Stomach (tissue), 9 donors: ENCODE data around the gene CEP76. TPM values are rescaled to one million over a fixed set of nuclear protein-coding genes. Genes with fewer than 3 reads are reported as not detected.

Source experiments
- DNase-seq, 2 donors: peaks; one replicate each; pipeline versions ENCODE4 v3.0.0 to v3.0.0-alpha.2; 2013 to 2019
- H3K27ac ChIP-seq, 5 donors: fragments of 200-600 bp in 4 of 5; sonication (generic) in 4 of 5; one replicate each; pipeline ENCODE4 v1.5.1; 2013 to 2019; ENCODE audit warnings: mild to moderate bottlenecking in 1 of 5, moderate library complexity in 1 of 5
- H3K27me3 ChIP-seq, 3 donors: fragments of 200-600 bp; sonication (generic); one replicate each; pipeline ENCODE4 v1.5.1; 2017 to 2019; ENCODE audit warnings: mixed run types in 1 of 3
- H3K36me3 ChIP-seq, 4 donors: fragments of 200-600 bp; sonication (generic); 1 replicate in 3 of 4; 2 replicates in 1 of 4; pipeline ENCODE4 v1.5.1; 2016 to 2019
- H3K4me1 ChIP-seq, 4 donors: fragments of 200-600 bp; sonication (generic); one replicate each; pipeline ENCODE4 v1.5.1; 2016 to 2019
- H3K4me3 ChIP-seq, 4 donors: fragments of 200-600 bp; sonication (generic) in 3 of 4; one replicate each; pipeline ENCODE4 v1.5.1; 2016 to 2019; ENCODE audit warnings: mild to moderate bottlenecking in 1 of 4
- H3K9me3 ChIP-seq, 4 donors: fragments of 200-600 bp; sonication (generic); one replicate each; pipeline ENCODE4 v1.5.1; 2016 to 2019
- CTCF ChIP-seq, 7 experiments: fragments of 450-650 bp in 4 of 7; fragments of 200-600 bp in 3 of 7; sonication (generic) in 3 of 7; IDR thresholded peaks; one replicate each; pipeline ENCODE4 v1.5.1; 2016 to 2019; ENCODE audit warnings: antibody characterized with exemption in 7 of 7, control low read depth in 2 of 7, mild to moderate bottlenecking in 1 of 7
- EP300 ChIP-seq: sonication (generic); formaldehyde crosslinking; IDR thresholded peaks from one replicate; pipeline ENCODE4 v1.6.1; 2017; ENCODE audit warnings: antibody characterized with exemption
- POLR2A ChIP-seq, 4 donors: fragments of 450-650 bp; IDR thresholded peaks; one replicate each; pipeline ENCODE4 v1.6.1; 2016; ENCODE audit warnings: antibody characterized with exemption in 4 of 4, control low read depth in 2 of 4, mild to moderate bottlenecking in 1 of 4, moderate library complexity in 1 of 4
- POLR2AphosphoS5 ChIP-seq, 3 donors: sonication (generic); formaldehyde crosslinking; IDR thresholded peaks; one replicate each; pipeline ENCODE4 v1.6.1; 2016; ENCODE audit warnings: antibody characterized with exemption in 3 of 3
- WGBS, 5 donors: extraction: QIAGEN DNeasy Blood & Tissue Kit in 3 of 5; methylation state at CpG; one replicate each; pipeline versions ENCODE4 v1.1.5 to v1.1.7; 2013 to 2018; 5-methylcytosine and 5-hydroxymethylcytosine counted together
- intact Hi-C: fragments of 100-400 bp; cut with DNase I; formaldehyde crosslinking; loops from one replicate; pipeline ENCODE4 v1.15.1; 2023; ENCODE audit warnings: low total_unique reads
- polyA plus RNA-seq, 3 donors: library from polyadenylated mRNA; stranded (reverse); fragments of 200-250 nt; gene quantifications; one replicate each; pipeline ENCODE4 v1.2.3, GENCODE V29; 2013
- total RNA-seq, 5 donors: library from RNA; depleted of rRNA; stranded (reverse); fragments of >200 nt; gene quantifications; one replicate each; pipeline versions ENCODE4 v1.1.0 to v1.2.3, GENCODE V29; 2014 to 2016
- donor health status: healthy with polysubstance abuse.
- donor health status: Bipolar disorder and iron deficiency.
- donor health status: healthy.

Gene CEP76
- total and polyA plus RNA-seq, 8 donors, result 2.4 to 57.2 (median 7.9) TPM

- WGBS, 5 donors, result 81 to 85% (median 82%) methylated on average over 4 of the region's 4 CpGs
- H3K36me3 ChIP-seq, result peaks cover 0 to 50% (median 41%) of the 10 kb centered on the region in 4 donors
- intact Hi-C loops, result no loop called here
- H3K9me3 ChIP-seq, result no peaks in the 10 kb centered on the region
- H3K27me3 ChIP-seq, result no peaks in the 10 kb centered on the region
- H3K4me1 ChIP-seq, result no peaks in the 10 kb centered on the region
- no peak overlapping the region for H3K4me3 ChIP-seq
- no peak overlapping the region for H3K27ac ChIP-seq
- no peak for TF ChIP-seq EP300
- no peak for TF ChIP-seq POLR2A (IDR thresholded peaks at IDR 0.05)
- no peak for TF ChIP-seq POLR2AphosphoS5 (IDR thresholded peaks at IDR 0.05)
- TF ChIP-seq CTCF (IDR thresholded peaks at IDR 0.05), result no peak
- no peak for DNase-seq
These were observed 13.2 kb downstream of the CEP76 start for GRCh38 chr18:12689256-12689850.

- Histone ChIP-seq H3K4me1 (no peaks in the 10 kb centered on the region), H3K4me3 (no peak overlapping the region), H3K36me3 (peaks cover 0 to 66% (median 48%) of the 10 kb centered on the region in 4 donors), H3K27ac (no peak overlapping the region), H3K27me3 (no peaks in the 10 kb centered on the region), H3K9me3 (no peaks in the 10 kb centered on the region)
- intact Hi-C loops, result no loop called here
- TF ChIP-seq EP300 (no peak), POLR2AphosphoS5 (IDR thresholded peaks at IDR 0.05) (no peak), POLR2A (IDR thresholded peaks at IDR 0.05) (no peak), CTCF (IDR thresholded peaks at IDR 0.05) (no peak)
- 60 to 81% (median 63%) methylated on average over 3 of the region's 3 CpGs for WGBS, 5 donors
- DNase-seq, result peak in 1 of 2 donors; percentile 15
These were observed 16.4 kb downstream of the CEP76 start for GRCh38 chr18:12686100-12686499.

- peak overlapping the region; percentile 25 to 80 (median 60) for H3K27ac ChIP-seq
- WGBS, 5 donors, result 44 to 65% (median 45%) methylated on average over 8 of the region's 8 CpGs
- H3K4me3 ChIP-seq, result no peak overlapping the region
- intact Hi-C loops, result no loop called here
- no peaks in the 10 kb centered on the region for H3K27me3 ChIP-seq
- H3K36me3 ChIP-seq, result peaks cover 3 to 83% (median 75%) of the 10 kb centered on the region in 4 donors
- no peak for TF ChIP-seq CTCF (IDR thresholded peaks at IDR 0.05)
- TF ChIP-seq POLR2AphosphoS5 (IDR thresholded peaks at IDR 0.05), result peak; percentile 41 to 55 (median 49)
- H3K4me1 ChIP-seq, result peaks cover 0 to 7% (median 0%) of the 10 kb centered on the region in 4 donors
- DNase-seq, result peak in 1 of 2 donors; percentile 63
- no peaks in the 10 kb centered on the region for H3K9me3 ChIP-seq
These were observed 23.2 kb downstream of the CEP76 start for GRCh38 chr18:12679183-12679786.

- H3K4me3 ChIP-seq, result no peak overlapping the region
- intact Hi-C loops, result no loop called here
- no peak for TF ChIP-seq CTCF (IDR thresholded peaks at IDR 0.05)
- TF ChIP-seq POLR2A (IDR thresholded peaks at IDR 0.05), result no peak
- TF ChIP-seq POLR2AphosphoS5 (IDR thresholded peaks at IDR 0.05), result no peak
- TF ChIP-seq EP300, result no peak
- WGBS, 5 donors, result 89 to 95% (median 94%) methylated on average over 5 of the region's 5 CpGs
- no peak for DNase-seq
- no peaks in the 10 kb centered on the region for H3K9me3 ChIP-seq
- H3K27ac ChIP-seq, result no peak overlapping the region
- H3K27me3 ChIP-seq, result no peaks in the 10 kb centered on the region
- peaks cover 0 to 20% (median 16%) of the 10 kb centered on the region in 4 donors for H3K36me3 ChIP-seq
- H3K4me1 ChIP-seq, result no peaks in the 10 kb centered on the region
These were observed 34.5 kb downstream of the CEP76 start for GRCh38 chr18:12668041-12668440.
